NB4 (cell line): ENCODE measurements around the gene THSD4.

ENCODE experiments used
- POLR2A ChIP-seq: IDR thresholded peaks from 2 replicates; pipeline ENCODE4 v1.6.1; 2011; ENCODE audit warnings: mild to moderate bottlenecking; ENCODE audit not compliant: insufficient read length; ENCODE audit errors: extremely low read depth
- TF ChIP-seq, protein P1 (sequence below): IDR thresholded peaks from one replicate; pipeline ENCODE4 v1.5.1; 2012; ENCODE audit warnings: low read depth, low read length

DNA sequence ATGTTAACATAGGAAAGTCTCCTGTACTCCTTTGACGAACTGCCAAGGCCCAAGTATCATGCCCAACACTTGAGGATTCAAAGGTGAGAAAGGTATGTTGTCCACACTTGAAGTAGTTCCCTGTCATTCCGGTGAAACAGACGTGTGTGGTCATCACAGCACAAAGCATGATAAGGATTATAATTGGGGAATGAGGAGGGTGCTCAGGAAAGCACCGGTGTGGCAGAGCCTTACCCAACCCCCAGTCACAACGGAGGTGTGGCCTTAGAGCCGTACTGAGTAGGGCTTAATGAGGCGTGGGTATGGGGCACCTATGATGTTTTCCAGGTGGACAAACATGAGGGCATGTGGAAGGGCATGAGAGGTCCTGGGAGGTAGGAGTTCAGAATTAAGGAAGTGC lies 492.1 kb downstream of the THSD4 start:
- TF ChIP-seq POLR2A = no peak
- TF ChIP-seq, protein P1, sequence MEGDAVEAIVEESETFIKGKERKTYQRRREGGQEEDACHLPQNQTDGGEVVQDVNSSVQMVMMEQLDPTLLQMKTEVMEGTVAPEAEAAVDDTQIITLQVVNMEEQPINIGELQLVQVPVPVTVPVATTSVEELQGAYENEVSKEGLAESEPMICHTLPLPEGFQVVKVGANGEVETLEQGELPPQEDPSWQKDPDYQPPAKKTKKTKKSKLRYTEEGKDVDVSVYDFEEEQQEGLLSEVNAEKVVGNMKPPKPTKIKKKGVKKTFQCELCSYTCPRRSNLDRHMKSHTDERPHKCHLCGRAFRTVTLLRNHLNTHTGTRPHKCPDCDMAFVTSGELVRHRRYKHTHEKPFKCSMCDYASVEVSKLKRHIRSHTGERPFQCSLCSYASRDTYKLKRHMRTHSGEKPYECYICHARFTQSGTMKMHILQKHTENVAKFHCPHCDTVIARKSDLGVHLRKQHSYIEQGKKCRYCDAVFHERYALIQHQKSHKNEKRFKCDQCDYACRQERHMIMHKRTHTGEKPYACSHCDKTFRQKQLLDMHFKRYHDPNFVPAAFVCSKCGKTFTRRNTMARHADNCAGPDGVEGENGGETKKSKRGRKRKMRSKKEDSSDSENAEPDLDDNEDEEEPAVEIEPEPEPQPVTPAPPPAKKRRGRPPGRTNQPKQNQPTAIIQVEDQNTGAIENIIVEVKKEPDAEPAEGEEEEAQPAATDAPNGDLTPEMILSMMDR = no peak
